Hindlimb muscle (tissue), 1 donor: ENCODE measurements around the gene COG2. TPM values are rescaled to one million over a fixed set of nuclear protein-coding genes. Genes with fewer than 3 reads are reported as not detected.
"Not testable (repeated sequence)": the region's sequence is repeated elsewhere in the genome, so short reads cannot be mapped to it uniquely, and the experiment has no call there.

Source experiments
- DNase-seq: peaks from one replicate; pipeline ENCODE4 v3.0.0-alpha.2; 2013
- polyA plus RNA-seq: library from polyadenylated mRNA; unstranded; fragments of 120-200 nt; gene quantifications from one replicate; pipeline ENCODE4 v1.2.1, GENCODE V29; 2013; ENCODE audit not compliant: insufficient read length

Gene COG2
- polyA plus RNA-seq, 1 donor = 23.9 TPM

GRCh38 chr1:230679825-230680224, 37.5 kb downstream of the COG2 start:
- no peak for DNase-seq

GRCh38 chr1:230680300-230681025, 38.2 kb downstream of the COG2 start:
- no peak for DNase-seq

GRCh38 chr1:230681599-230681998, 39.3 kb downstream of the COG2 start:
- peak; percentile 19 for DNase-seq

GRCh38 chr1:230682274-230682673, 40.0 kb downstream of the COG2 start:
- peak; percentile 22 for DNase-seq

- DNase-seq = no peak
Observed at GRCh38 chr1:230682882-230683610, 40.8 kb downstream of the COG2 start.

GRCh38 chr1:230684146-230684545, 41.9 kb downstream of the COG2 start:
- DNase-seq = no peak

- DNase-seq = no peak
Observed at GRCh38 chr1:230684998-230685397, 42.7 kb downstream of the COG2 start.

- no peak for DNase-seq
Observed at GRCh38 chr1:230686747-230687146, 44.5 kb downstream of the COG2 start.

- DNase-seq = no peak
Observed at GRCh38 chr1:230690101-230690500, 47.8 kb downstream of the COG2 start.

GRCh38 chr1:230691615-230692014, 49.3 kb downstream of the COG2 start:
- no peak for DNase-seq

GRCh38 chr1:230693221-230693620, 50.9 kb downstream of the COG2 start:
- DNase-seq = no peak

GRCh38 chr1:230693777-230694176, 51.5 kb downstream of the COG2 start:
- DNase-seq = no peak

GRCh38 chr1:230694464-230694863, 52.2 kb downstream of the COG2 start:
- DNase-seq = no peak

- DNase-seq = no peak
Observed at GRCh38 chr1:230694991-230695390, 52.7 kb downstream of the COG2 start.

GRCh38 chr1:230696218-230696617, 53.9 kb downstream of the COG2 start:
- no peak for DNase-seq

- DNase-seq = no peak
Observed at GRCh38 chr1:230696722-230697437, 54.6 kb downstream of the COG2 start.

- DNase-seq = no peak
Observed at GRCh38 chr1:230698130-230698529, 55.8 kb downstream of the COG2 start.

- not testable (repeated sequence) for DNase-seq
Observed at GRCh38 chr1:230698964-230699363, 56.7 kb downstream of the COG2 start.

- DNase-seq = no peak
Observed at GRCh38 chr1:230699716-230700115, 57.4 kb downstream of the COG2 start.

GRCh38 chr1:230700132-230700531, 57.9 kb downstream of the COG2 start:
- DNase-seq = no peak

- no peak for DNase-seq
Observed at GRCh38 chr1:230701434-230701833, 59.2 kb downstream of the COG2 start.

- no peak for DNase-seq
Observed at GRCh38 chr1:230701895-230702768, 59.9 kb downstream of the COG2 start.
